IPS-NIHi7 (cell line): Measurements from ENCODE around the gene PHTF1.

ENCODE experiments used
- DNase-seq: peaks from one replicate; pipeline ENCODE4 v3.0.0; 2012; ENCODE audit warnings: mixed read lengths; ENCODE audit errors: extremely low spot score

PHTF1 gene

GRCh38 chr1:113666126-113666525, 93.2 kb downstream of the PHTF1 start:
- no peak for DNase-seq

- DNase-seq = no peak
Observed at GRCh38 chr1:113665071-113665470, 94.2 kb downstream of the PHTF1 start.

- DNase-seq = no peak
Observed at GRCh38 chr1:113663165-113663951, 95.9 kb downstream of the PHTF1 start.

- DNase-seq = no peak
Observed at GRCh38 chr1:113662101-113662500, 97.2 kb downstream of the PHTF1 start.

- no peak for DNase-seq
Observed at GRCh38 chr1:113660088-113660487, 99.2 kb downstream of the PHTF1 start.

GRCh38 chr1:113659556-113659955, 99.7 kb downstream of the PHTF1 start:
- DNase-seq = no peak

GRCh38 chr1:113659035-113659434, 100.3 kb downstream of the PHTF1 start:
- DNase-seq = no peak

GRCh38 chr1:113657556-113658063, 101.7 kb downstream of the PHTF1 start:
- no peak for DNase-seq

- DNase-seq = no peak
Observed at GRCh38 chr1:113657126-113657525, 102.2 kb downstream of the PHTF1 start.

- DNase-seq = no peak
Observed at GRCh38 chr1:113654883-113655282, 104.4 kb downstream of the PHTF1 start.

GRCh38 chr1:113653741-113654140, 105.5 kb downstream of the PHTF1 start:
- no peak for DNase-seq

- DNase-seq = no peak
Observed at GRCh38 chr1:113652771-113653170, 106.5 kb downstream of the PHTF1 start.

- DNase-seq = no peak
Observed at GRCh38 chr1:113648478-113648877, 110.8 kb downstream of the PHTF1 start.

- DNase-seq = no peak
Observed at GRCh38 chr1:113647164-113647563, 112.1 kb downstream of the PHTF1 start.
